HG03039 (cell line): ENCODE measurements around the gene GULP1.

Experiments used
- ATAC-seq: cut with Tn5 transposase; IDR thresholded peaks from one replicate; pipeline ENCODE4 v1.9.1; 2021; ENCODE audit warnings: mild to moderate bottlenecking, moderate library complexity; ENCODE audit not compliant: unreplicated experiment

The GULP1 gene

GRCh38 chr2:188322569-188323551 is 31.2 kb downstream of the GULP1 start:
- ATAC-seq = no peak

DNA sequence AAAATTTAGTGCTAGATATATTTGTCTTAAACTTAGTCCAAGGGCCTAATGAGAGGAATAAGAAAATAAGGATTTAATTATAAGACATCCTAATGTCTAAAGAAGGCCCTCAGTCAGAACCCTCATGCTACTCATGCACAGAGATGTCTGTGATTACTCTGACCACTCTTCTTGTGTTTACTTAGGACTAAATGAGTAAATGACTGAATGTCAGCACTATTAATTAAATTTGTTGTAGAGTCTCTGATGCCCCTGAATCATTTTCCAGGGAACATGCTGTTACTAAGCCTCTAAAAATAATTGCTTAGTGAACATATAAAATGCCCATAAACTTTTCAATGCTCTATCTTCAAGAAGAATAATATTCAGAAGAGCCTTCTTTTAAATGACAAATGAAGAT is 32.4 kb downstream of the GULP1 start:
- no peak for ATAC-seq

GRCh38 chr2:188326290-188326668 is 34.6 kb downstream of the GULP1 start:
- no peak for ATAC-seq

DNA sequence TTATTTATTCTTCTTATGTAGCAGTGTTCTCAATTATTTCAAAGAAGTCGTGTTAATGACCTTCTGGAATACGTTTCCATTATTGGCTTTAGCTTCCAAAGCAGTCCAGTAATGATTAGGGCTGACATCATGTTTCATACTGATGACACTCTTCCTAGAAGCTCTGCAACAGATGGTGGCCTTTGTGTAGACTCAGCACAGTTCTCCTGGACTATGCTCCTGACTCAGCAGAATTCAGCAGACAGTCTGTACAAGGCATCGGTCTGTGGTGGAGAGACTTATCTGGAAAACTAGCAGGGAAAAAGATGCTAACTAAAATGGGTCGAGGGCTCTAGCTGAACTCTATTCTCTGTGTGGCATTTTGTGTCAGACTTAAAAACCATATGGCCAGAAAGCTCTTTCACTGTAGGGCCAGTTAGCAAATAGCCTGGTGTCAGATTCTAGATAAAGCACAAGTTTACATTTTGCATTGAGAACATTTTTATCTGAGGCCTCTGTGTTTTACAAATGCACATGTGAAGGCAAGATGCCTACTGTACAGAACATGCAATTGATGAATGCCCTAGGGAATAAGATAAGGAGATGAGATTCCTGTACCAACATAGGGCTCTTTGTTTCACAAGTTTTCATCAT is 35.1 kb downstream of the GULP1 start:
- ATAC-seq = no peak

DNA sequence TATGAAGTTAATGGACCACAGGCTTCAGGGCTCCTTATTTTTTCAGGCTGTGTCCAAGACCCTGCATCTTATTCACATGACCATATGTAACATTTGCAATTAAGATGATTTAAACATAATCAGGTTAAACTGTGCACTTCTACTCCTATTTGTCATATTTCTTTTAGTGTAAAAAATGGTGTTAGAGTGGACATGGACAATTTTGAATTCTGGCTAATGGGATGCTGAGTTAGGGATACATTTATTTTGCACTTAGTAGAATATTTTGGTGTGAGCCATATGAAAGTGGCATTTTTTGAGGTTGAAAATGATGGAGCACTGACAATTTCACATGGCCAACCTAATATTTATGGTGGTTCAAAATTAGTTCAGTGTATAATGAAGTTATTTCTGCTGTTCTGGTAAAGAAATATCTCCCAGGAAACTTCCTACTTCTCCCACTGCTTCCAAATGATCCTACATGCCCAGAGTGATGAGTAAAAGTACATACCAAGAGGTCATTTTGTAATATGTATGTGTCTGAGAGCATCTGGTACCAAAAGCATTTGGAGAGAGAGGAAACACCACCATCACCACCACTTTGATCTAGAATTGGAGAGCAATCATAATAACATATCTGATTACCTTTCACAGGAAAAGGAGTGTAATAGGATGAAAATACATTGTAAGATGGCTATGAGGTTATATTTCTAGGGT is 36.0 kb downstream of the GULP1 start:
- no peak for ATAC-seq

GRCh38 chr2:188328419-188328818 is 36.7 kb downstream of the GULP1 start:
- no peak for ATAC-seq

GRCh38 chr2:188330316-188331053 is 38.8 kb downstream of the GULP1 start:
- ATAC-seq = no peak

GRCh38 chr2:188332619-188333018 is 40.9 kb downstream of the GULP1 start:
- no peak for ATAC-seq

DNA sequence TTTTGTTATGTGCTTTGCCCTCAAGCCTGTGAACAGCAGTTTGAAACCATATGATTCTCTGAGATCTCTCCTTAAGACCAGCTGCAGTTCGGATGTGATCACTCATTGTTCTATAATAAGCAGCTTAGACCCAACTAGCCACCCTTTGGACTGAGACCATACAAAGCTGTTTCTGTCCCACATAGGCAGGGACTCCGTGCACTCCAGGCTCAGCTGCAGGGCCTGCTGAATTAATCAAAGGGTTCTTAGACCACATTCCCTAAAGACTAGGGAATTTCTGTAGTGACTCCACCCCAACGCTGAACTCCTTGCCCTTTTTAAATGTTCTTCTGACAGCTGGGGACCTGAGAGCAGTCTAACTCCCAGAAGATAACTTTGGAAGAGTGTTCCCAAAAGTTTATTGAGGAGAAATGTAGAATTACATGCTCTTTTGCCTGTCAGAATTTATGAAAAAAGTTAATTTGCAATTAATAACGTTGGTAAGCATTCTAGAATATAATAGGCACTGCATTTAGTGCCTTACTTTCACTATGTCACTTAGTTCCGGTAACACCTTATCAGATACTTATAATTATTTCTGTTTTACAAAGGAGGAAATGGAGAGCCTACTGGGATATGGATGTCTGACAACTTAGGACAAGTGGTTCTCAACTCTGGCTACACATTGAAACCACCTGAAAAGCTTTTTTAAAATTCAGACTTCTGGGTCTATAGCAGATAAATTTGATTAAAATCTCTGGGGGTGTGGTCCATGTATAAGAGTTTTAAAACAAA is 42.3 kb downstream of the GULP1 start:
- no peak for ATAC-seq

- ATAC-seq = no peak
These were observed 46.8 kb downstream of the GULP1 start for GRCh38 chr2:188338463-188338862.

DNA sequence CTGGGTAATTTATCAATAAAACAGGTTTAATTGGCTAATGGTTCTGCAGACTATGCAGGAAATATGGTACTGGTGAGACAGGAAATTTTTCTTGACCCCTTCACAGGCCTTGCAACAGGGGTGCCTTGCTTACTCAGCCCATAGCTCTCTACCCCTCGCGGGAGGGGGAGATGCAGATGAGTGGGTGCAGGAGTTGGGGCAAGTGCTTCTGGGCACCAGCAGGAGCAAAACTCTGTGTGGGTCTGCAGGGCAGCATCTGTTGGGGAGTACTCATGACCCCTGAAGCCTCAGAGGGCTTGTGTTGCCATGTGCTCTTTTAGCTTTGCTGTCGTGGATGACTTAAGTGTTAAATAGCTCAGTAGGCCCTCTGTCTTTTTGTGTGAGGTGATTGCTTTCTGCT is 48.6 kb downstream of the GULP1 start:
- no peak for ATAC-seq

GRCh38 chr2:188345020-188345419 is 53.3 kb downstream of the GULP1 start:
- no peak for ATAC-seq

- no peak for ATAC-seq
These were observed 53.8 kb downstream of the GULP1 start for GRCh38 chr2:188345426-188345825.

DNA sequence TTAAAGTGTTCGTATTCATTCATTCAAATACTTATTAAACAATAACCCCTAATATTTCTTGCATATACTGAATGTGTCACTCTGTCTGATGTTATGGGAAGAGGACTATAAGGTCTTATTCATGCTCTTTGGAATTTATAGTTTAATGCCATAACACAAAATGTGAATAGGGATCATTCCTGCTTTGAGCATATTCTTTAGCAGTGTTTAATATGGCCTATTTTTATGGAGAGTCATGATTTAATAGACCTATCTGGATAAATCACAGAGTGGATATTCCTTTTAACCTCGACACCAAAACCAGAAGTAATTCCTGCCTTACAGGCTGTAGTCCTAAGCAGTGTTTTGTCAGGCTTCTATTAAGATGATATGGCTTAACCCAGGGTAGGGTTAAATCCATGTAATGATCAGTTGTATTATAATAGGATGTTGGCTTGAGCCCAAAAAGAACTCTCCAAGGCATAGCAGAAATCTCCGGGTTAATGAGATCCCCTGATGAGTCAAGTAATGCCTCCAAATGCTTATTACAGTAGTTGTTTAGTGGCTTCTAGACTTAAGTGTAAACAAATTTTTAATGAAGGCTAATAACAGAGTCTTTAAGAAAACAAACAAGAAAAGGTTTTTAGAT is 54.3 kb downstream of the GULP1 start:
- ATAC-seq = no peak

- no peak for ATAC-seq
These were observed 57.3 kb downstream of the GULP1 start for GRCh38 chr2:188349019-188349418.

DNA sequence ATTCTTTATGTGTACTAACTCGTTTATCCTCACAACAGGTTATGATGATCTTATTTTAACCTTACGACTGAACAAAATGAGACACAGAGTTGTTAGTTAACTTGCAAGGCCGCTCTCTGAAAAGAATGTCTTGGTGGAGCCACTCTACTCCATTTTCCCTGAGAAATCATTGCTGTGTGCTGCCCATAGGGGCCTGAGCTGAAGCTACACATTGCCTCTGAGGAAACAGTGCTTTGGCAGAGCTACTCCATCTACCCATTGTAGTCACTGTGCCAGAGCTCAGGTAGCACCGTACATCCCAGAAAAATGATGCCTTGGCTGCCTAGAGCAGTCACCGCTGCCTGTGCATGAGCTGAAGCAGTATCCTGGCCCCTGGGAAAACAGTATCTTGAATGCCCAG is 61.6 kb downstream of the GULP1 start:
- ATAC-seq = no peak

GRCh38 chr2:188360485-188361263 is 69.0 kb downstream of the GULP1 start:
- no peak for ATAC-seq

GRCh38 chr2:188364033-188364630 is 72.5 kb downstream of the GULP1 start:
- ATAC-seq = no peak
